Heart left ventricle (tissue), 16 donors: ENCODE results near the gene PACS1. TPM values are rescaled to one million over a fixed set of nuclear protein-coding genes. Genes with fewer than 3 reads are reported as not detected.

Experiments used
- ATAC-seq, 4 donors: fragments of 200-7000 bp; cut with Tn5 transposase; one replicate each; pipeline ENCODE4 v1.9.1; 2020 to 2022; ENCODE audit warnings: moderate library complexity in 4 of 4, mild to moderate bottlenecking in 3 of 4, moderate number of reproducible peaks in 1 of 4
- DNase-seq, 5 donors: peaks; one replicate each; pipeline ENCODE4 v3.0.0-alpha.2; 2020
- H3K27ac ChIP-seq, 12 donors: fragments of 200-600 bp; sonication (generic) in 4 of 12; one replicate each; pipeline versions ENCODE4 v1.5.0 to v1.8.0; 2016 to 2022; ENCODE audit warnings: mild to moderate bottlenecking in 2 of 12
- H3K27me3 ChIP-seq, 9 donors: fragments of 200-600 bp; sonication (generic) in 2 of 9; one replicate each; pipeline versions ENCODE4 v1.5.1 to v1.8.0; 2016 to 2022; ENCODE audit warnings: mild to moderate bottlenecking in 3 of 9
- H3K36me3 ChIP-seq, 9 donors: fragments of 200-600 bp; sonication (generic) in 2 of 9; one replicate each; pipeline versions ENCODE4 v1.5.0 to v1.8.0; 2018 to 2022; ENCODE audit warnings: mild to moderate bottlenecking in 2 of 9
- H3K4me1 ChIP-seq, 12 donors: fragments of 200-600 bp; sonication (generic) in 4 of 12; one replicate each; pipeline versions ENCODE4 v1.5.0 to v1.8.0; 2016 to 2022; ENCODE audit warnings: mild to moderate bottlenecking in 3 of 12
- H3K4me3 ChIP-seq, 12 donors: fragments of 200-600 bp; sonication (generic) in 4 of 12; one replicate each; pipeline versions ENCODE4 v1.5.0 to v1.8.0; 2017 to 2022; ENCODE audit warnings: mild to moderate bottlenecking in 9 of 12, moderate library complexity in 4 of 12
- H3K9me3 ChIP-seq, 12 donors: fragments of 200-600 bp; sonication (generic) in 4 of 12; one replicate each; pipeline versions ENCODE4 v1.5.0 to v1.8.0; 2016 to 2022; ENCODE audit warnings: mild to moderate bottlenecking in 1 of 12
- POLR2A ChIP-seq, 2 donors: fragments of 450-650 bp; IDR thresholded peaks; one replicate each; pipeline ENCODE4 v1.6.1; 2017; ENCODE audit warnings: antibody characterized with exemption in 2 of 2, mild to moderate bottlenecking in 2 of 2, moderate library complexity in 2 of 2
- WGBS, 4 donors: extraction: QIAGEN DNeasy Blood & Tissue Kit in 2 of 4; methylation state at CpG; one replicate each; pipeline versions ENCODE4 v1.1.5 to v1.1.7; 2013 to 2018; 5-methylcytosine and 5-hydroxymethylcytosine counted together
- intact Hi-C, 10 donors: fragments of 100-400 bp; cut with DNase I; formaldehyde crosslinking; loops; one replicate each; pipeline versions ENCODE4 v1.11.1 to v1.14.2; 2022
- polyA plus RNA-seq, 2 donors: library from polyadenylated mRNA; stranded (reverse); fragments of 200-250 nt; gene quantifications; one replicate each; pipeline ENCODE4 v1.2.3, GENCODE V29; 2013
- total RNA-seq, 9 donors: library from RNA; depleted of rRNA in 2 of 9; stranded (reverse); fragments of >200 nt in 2 of 9; fragmentation: NEBNext Ultra II Directional in 3 of 9; extraction: Animal tissue kit (Norgen Biotek cat#: 25700) in 3 of 9; gene quantifications; one replicate each; pipeline versions ENCODE4 v1.1.0 to v1.2.4, GENCODE V29; 2016 to 2023
- TF ChIP-seq, protein P1 (sequence below), 12 donors: fragments of 200-600 bp; sonication (generic) in 4 of 12; IDR thresholded peaks; one replicate each; pipeline versions ENCODE4 v1.5.0 to v1.8.0; 2018 to 2022; ENCODE audit warnings: antibody characterized with exemption in 12 of 12, mild to moderate bottlenecking in 5 of 12
- donor health status: ischemic (EF 13 %, LVEDD 7.1; RV severe dilation, severe dysfunction).
- donor health status: healthy with polysubstance abuse.
- donor health status: DM: no; HTN: yes; CAD: no.
- donor health status: DM: no; HTN: no; CAD: no.
- donor health status: ischemic (EF 25% LVEDD 6.9; RV normal size, moderate dysfunction).
- donor health status: ischemic (EF 25% LVEDD 5.7; RV mildly dilated, moderate dysfunction).
- donor health status: healthy.
- donor health status: DM: yes; HTN: yes; CAD: no.
- donor health status: ischemic (EF 35%, LVEDD 5.7; RV mildly dilated, moderate dysfunction).
- donor health status: nonischemic (EF 11% LVEDD 7.7; RV severe dilation, severe dysfunction).
- donor health status: DM: yes; HTN: yes; CAD: no.
- donor health status: PGD.
- donor health status: ischemic (EF 29% LVEDD 5.4; RV normal size, mild dysfunction).
- donor health status: nonischemic (EF 23%, LVEDD 6.1; RV moderate dilation, normal function).

Gene PACS1
- total and polyA plus RNA-seq, 11 donors = 30.6 to 151 (median 89.8) TPM

- Histone ChIP-seq H3K27ac (peak overlapping the region in 1 of 12 donors; percentile 98), H3K27me3 (no peaks in the 10 kb centered on the region), H3K9me3 (no peaks in the 10 kb centered on the region), H3K36me3 (peaks cover 0 to 53% (median 26%) of the 10 kb centered on the region in 9 donors), H3K4me1 (peaks cover 4 to 29% (median 24%) of the 10 kb centered on the region in 12 donors), H3K4me3 (no peak overlapping the region)
- DNase-seq = no peak
- intact Hi-C loops = loop anchor here in 1 of 10 donors (10.0 kb wide), 1 partner anchor 411 kb away; the partner anchor contains the start of gene CFL1
- no peak for TF ChIP-seq POLR2A (IDR thresholded peaks at IDR 0.05)
- TF ChIP-seq, protein P1, sequence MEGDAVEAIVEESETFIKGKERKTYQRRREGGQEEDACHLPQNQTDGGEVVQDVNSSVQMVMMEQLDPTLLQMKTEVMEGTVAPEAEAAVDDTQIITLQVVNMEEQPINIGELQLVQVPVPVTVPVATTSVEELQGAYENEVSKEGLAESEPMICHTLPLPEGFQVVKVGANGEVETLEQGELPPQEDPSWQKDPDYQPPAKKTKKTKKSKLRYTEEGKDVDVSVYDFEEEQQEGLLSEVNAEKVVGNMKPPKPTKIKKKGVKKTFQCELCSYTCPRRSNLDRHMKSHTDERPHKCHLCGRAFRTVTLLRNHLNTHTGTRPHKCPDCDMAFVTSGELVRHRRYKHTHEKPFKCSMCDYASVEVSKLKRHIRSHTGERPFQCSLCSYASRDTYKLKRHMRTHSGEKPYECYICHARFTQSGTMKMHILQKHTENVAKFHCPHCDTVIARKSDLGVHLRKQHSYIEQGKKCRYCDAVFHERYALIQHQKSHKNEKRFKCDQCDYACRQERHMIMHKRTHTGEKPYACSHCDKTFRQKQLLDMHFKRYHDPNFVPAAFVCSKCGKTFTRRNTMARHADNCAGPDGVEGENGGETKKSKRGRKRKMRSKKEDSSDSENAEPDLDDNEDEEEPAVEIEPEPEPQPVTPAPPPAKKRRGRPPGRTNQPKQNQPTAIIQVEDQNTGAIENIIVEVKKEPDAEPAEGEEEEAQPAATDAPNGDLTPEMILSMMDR (IDR thresholded peaks at IDR 0.05) = no peak
- WGBS, 4 donors = 92 to 96% (median 94%) methylated on average over 15 to 26 of the region's 26 CpGs
- ATAC-seq = no peak
Observed at GRCh38 chr11:66265531-66266377, 195.7 kb downstream of the PACS1 start.

DNA sequence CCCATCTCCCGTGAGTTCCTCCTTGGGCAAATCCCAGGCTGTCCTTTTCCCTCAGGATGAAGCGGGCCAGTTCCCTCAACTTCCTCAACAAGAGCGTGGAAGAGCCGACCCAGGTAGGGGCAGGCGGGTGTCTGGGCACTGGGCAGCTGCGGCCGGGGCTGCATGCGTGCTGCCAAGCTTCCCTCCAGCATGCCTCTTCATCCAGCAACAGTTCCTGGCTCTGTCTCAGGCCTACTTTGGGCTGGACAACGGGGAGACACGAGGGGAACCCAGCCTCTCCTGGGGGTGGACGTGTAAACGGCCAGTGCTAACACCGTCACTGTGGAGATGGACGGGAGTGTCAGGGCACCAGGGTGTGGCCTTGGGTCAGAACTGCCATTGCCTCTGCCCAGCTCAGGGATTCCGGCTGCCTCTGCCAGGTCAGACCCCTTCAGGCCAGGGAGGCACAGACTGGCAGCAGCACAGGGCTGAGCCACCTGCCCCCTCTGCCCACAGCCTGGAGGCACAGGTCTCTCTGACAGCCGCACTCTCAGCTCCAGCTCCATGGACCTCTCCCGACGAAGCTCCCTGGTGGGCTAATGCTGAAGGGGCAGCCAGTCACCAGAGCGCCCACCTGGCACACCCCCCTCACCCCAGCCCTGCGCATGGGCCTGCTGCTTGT lies 196.4 kb downstream of the PACS1 start:
- intact Hi-C loops = loop anchor here in 1 of 10 donors (10.0 kb wide), 1 partner anchor 412 kb away; the partner anchor contains the start of gene CFL1

DNA sequence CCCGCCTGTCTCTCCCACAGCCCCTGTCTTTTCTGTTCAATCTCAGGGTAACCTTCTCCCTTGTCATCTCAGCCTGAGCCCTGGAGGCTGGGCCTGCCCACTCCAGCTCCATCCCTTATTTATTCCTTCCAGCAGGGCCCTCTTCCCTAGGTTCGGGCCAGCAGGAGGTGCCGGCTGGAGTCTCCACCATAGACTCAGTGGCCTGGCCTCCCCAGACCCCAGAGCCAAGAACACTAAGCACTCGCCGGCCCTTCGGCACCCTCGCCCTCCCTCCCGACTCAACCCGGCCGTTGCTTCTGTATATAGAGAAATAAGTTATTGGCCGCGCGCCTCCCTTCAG lies 196.9 kb downstream of the PACS1 start:
- TF ChIP-seq POLR2A (IDR thresholded peaks at IDR 0.05) = no peak
- TF ChIP-seq, protein P1 (IDR thresholded peaks at IDR 0.05) = no peak
- Histone ChIP-seq H3K4me1 (peaks cover 4 to 34% (median 26%) of the 10 kb centered on the region in 12 donors), H3K27me3 (no peaks in the 10 kb centered on the region), H3K4me3 (peak overlapping the region; percentile 40 to 99 (median 90)), H3K36me3 (peaks cover 0 to 48% (median 31%) of the 10 kb centered on the region in 9 donors), H3K27ac (peak overlapping the region; percentile 89 to 99 (median 97)), H3K9me3 (no peaks in the 10 kb centered on the region)
- intact Hi-C loops = loop anchor here in 1 of 10 donors (10.0 kb wide), 1 partner anchor 412 kb away; the partner anchor contains the start of gene CFL1
- ATAC-seq = peak in 2 of 4 donors; percentile 0 to 3
- 15 to 21% (median 18%) methylated on average over 13 of the region's 13 CpGs for WGBS, 4 donors
- no peak for DNase-seq

More for the DNA sequence above, 196.4 kb downstream of the PACS1 start:
- Histone ChIP-seq H3K4me3 (peak overlapping the region in 10 of 12 donors; percentile 61 to 99 (median 90)), H3K36me3 (peaks cover 0 to 49% (median 31%) of the 10 kb centered on the region in 9 donors), H3K27ac (peak overlapping the region; percentile 89 to 99 (median 97)), H3K27me3 (no peaks in the 10 kb centered on the region), H3K9me3 (no peaks in the 10 kb centered on the region), H3K4me1 (peaks cover 4 to 34% (median 25%) of the 10 kb centered on the region in 12 donors)
- no peak for TF ChIP-seq POLR2A (IDR thresholded peaks at IDR 0.05)
- TF ChIP-seq, protein P1 (IDR thresholded peaks at IDR 0.05) = no peak
- ATAC-seq = no peak
- 83 to 91% (median 88%) methylated on average over 13 to 20 of the region's 20 CpGs for WGBS, 4 donors
- DNase-seq = no peak
